NOMO-1 (cell line): ENCODE data around the gene CXXC4.

ENCODE experiments used
- DNase-seq, 2 experiments: peaks; one replicate each; lab custom pipeline; 2025; ENCODE audit not compliant: unreplicated experiment in 2 of 2; lab: John Stamatoyannopoulos, UW

Gene CXXC4

GRCh38 chr4:104494822-104495559 lies at the start of gene CXXC4:
TSS of gene CXXC4 (minus strand) at chr4:104494894. CDS start at chr4:104491802, 3,092 bp downstream.
- DNase-seq = no peak

GRCh38 chr4:104533156-104533555 lies 38.5 kb upstream of the CXXC4 start:
- DNase-seq = no peak

- DNase-seq = no peak
These were observed 38.0 kb upstream of the CXXC4 start for GRCh38 chr4:104532677-104533076.

- no peak for DNase-seq
These were observed 36.7 kb upstream of the CXXC4 start for GRCh38 chr4:104531390-104531789.

GRCh38 chr4:104530426-104530825 lies 35.7 kb upstream of the CXXC4 start:
- DNase-seq = no peak

- DNase-seq = no peak
These were observed 29.9 kb upstream of the CXXC4 start for GRCh38 chr4:104524591-104524990.

- no peak for DNase-seq
These were observed 29.3 kb upstream of the CXXC4 start for GRCh38 chr4:104524026-104524425.

GRCh38 chr4:104519588-104519987 lies 24.9 kb upstream of the CXXC4 start:
- peak in 1 of 2 experiments; percentile 5 for DNase-seq

GRCh38 chr4:104516884-104517283 lies 22.2 kb upstream of the CXXC4 start:
- DNase-seq = no peak

- DNase-seq = no peak
These were observed 13.5 kb upstream of the CXXC4 start for GRCh38 chr4:104508224-104508623.

- peak; percentile 71 to 80 for DNase-seq
These were observed 12.4 kb upstream of the CXXC4 start for GRCh38 chr4:104507112-104507511.

- DNase-seq = no peak
These were observed 9.8 kb upstream of the CXXC4 start for GRCh38 chr4:104504536-104504935.

GRCh38 chr4:104502471-104502870 lies 7.8 kb upstream of the CXXC4 start:
- DNase-seq = no peak

GRCh38 chr4:104501290-104501689 lies 6.6 kb upstream of the CXXC4 start:
- DNase-seq = no peak

GRCh38 chr4:104500442-104500841 lies 5.7 kb upstream of the CXXC4 start:
- no peak for DNase-seq

GRCh38 chr4:104494185-104494584 lies 509 bp downstream of the CXXC4 start:
- no peak for DNase-seq

- no peak for DNase-seq
These were observed 1.4 kb downstream of the CXXC4 start for GRCh38 chr4:104493081-104493831.

GRCh38 chr4:104492183-104492771 lies 2.4 kb downstream of the CXXC4 start:
- DNase-seq = no peak

- peak; percentile 8 to 23 for DNase-seq
These were observed 3.1 kb downstream of the CXXC4 start for GRCh38 chr4:104491481-104492182.

GRCh38 chr4:104490770-104491480 lies 3.8 kb downstream of the CXXC4 start:
- peak in 1 of 2 experiments; percentile 19 for DNase-seq
